GM10248 (cell line): ENCODE measurements around the gene FAM83C.

Experiments used
- CTCF ChIA-PET: fragments of 300-600 bp; sonication (Branson Sonifier 250); formaldehyde crosslinking; extraction: SDS; loops from one replicate; lab custom pipeline; 2021; ENCODE audit warnings: antibody characterized with exemption; lab: Yijun Ruan, JAX
- POLR2A ChIA-PET: fragments of 350-650 bp; sonication (Branson Sonifier 250); formaldehyde crosslinking; extraction: SDS; loops from one replicate; lab custom pipeline; 2020; ENCODE audit warnings: antibody characterized with exemption; lab: Yijun Ruan, JAX
- DNase-seq: peaks from one replicate; pipeline ENCODE4 v3.0.0; 2012; ENCODE audit errors: extremely low spot score
- CTCF ChIP-seq: IDR thresholded peaks from 2 replicates; pipeline ENCODE4 v1.5.1; 2012; ENCODE audit warnings: mild to moderate bottlenecking, low read depth; ENCODE audit errors: extremely low read depth, missing control alignments, control extremely low read depth

The FAM83C gene

GRCh38 chr20:35291654-35292503 is at the start of gene FAM83C:
Gene FAM83C, minus strand, starts transcription at chr20:35292425. Its CDS starts 121 bp downstream, at chr20:35292304.
- ChIA-PET POLR2A (no interaction called here), CTCF (interaction anchor here (0.8 to 13.6 kb wide), 3 partner anchors 12 to 17 kb away, joined by 3 to 108 read pairs (median 8); no protein-coding TSS in a partner anchor)
- DNase-seq, result no peak
- TF ChIP-seq CTCF, result no peak

GRCh38 chr20:35341366-35342028 is 49.3 kb upstream of the FAM83C start:
- no peak for DNase-seq
- ChIA-PET POLR2A (no interaction called here), CTCF (interaction anchor here (0.8 to 1.3 kb wide), 4 partner anchors 26 to 103 kb away, joined by 3 read pairs; no protein-coding TSS in a partner anchor)
- no peak for TF ChIP-seq CTCF

- ChIA-PET CTCF (no interaction called here), POLR2A (no interaction called here)
- DNase-seq, result no peak
- no peak for TF ChIP-seq CTCF
Measured at GRCh38 chr20:35340436-35340835, 48.2 kb upstream of the FAM83C start.

GRCh38 chr20:35339636-35340035 is 47.4 kb upstream of the FAM83C start:
- ChIA-PET POLR2A (no interaction called here), CTCF (no interaction called here)
- DNase-seq, result no peak
- TF ChIP-seq CTCF, result no peak

- TF ChIP-seq CTCF, result no peak
- ChIA-PET POLR2A (no interaction called here), CTCF (no interaction called here)
- no peak for DNase-seq
Measured at GRCh38 chr20:35339007-35339406, 46.8 kb upstream of the FAM83C start.

- no peak for TF ChIP-seq CTCF
- no peak for DNase-seq
- ChIA-PET POLR2A (no interaction called here), CTCF (interaction anchor here (0.9 to 1.5 kb wide), 2 partner anchors 13 to 30 kb away, joined by 3 to 8 read pairs; no protein-coding TSS in a partner anchor)
Measured at GRCh38 chr20:35334311-35335101, 42.3 kb upstream of the FAM83C start.
